K562 (cell line): ENCODE results near the gene ARL5C. TPM values are rescaled to one million over a fixed set of nuclear protein-coding genes. Genes with fewer than 3 reads are reported as not detected.

Experiments
- ATAC-seq: fragments of 200-7000 bp; cut with Tn5 transposase; 3 replicates; pipeline ENCODE4 v1.9.1; 2020; ENCODE audit warnings: moderate library complexity
- BruUV-seq: library from RNA; stranded (reverse); fragments of 400-500 nt; replicated peaks from 2 replicates; lab custom pipeline; 2021; lab: Mats Ljungman, UMichigan
- CTCF ChIA-PET: fragments of 300-600 bp; formaldehyde crosslinking; extraction: SDS; loops from one replicate; lab custom pipeline; 2021; ENCODE audit warnings: low intra/inter-chr PET ratio; lab: Yijun Ruan, JAX
- POLR2A ChIA-PET: fragments of 300-600, 350-650 bp; sonication (Branson Sonifier 250); formaldehyde crosslinking; extraction: SDS; loops from one replicate; lab custom pipeline; 2021; ENCODE audit warnings: antibody characterized with exemption, inconsistent platforms; lab: Yijun Ruan, JAX
- DNase-seq, 4 experiments: peaks; one replicate each; pipeline versions ENCODE4 v3.0.0 to v3.0.0-alpha.2; 2011 to 2018; ENCODE audit warnings: low spot score in 3 of 4, mixed read lengths in 3 of 4; ENCODE audit errors: extremely low read depth in 1 of 4
- FAIRE-seq: peaks from 2 replicates; lab custom pipeline; 2011; peaks lifted over from hg19 to GRCh38; lab: Jason Lieb, UNC
- H2AFZ ChIP-seq: 2 replicates; pipeline ENCODE4 v1.6.0; 2011; ENCODE audit warnings: low read depth, low read length, control low read depth, inconsistent platforms
- H3K27ac ChIP-seq: fragments of 200-600 bp; 3 replicates; pipeline ENCODE4 v1.8.0; 2011; ENCODE audit warnings: low read depth, mild to moderate bottlenecking, control low read depth, inconsistent platforms, low read length, moderate library complexity, mixed read lengths; ENCODE audit errors: extremely low read depth
- H3K27me3 ChIP-seq, 2 experiments: fragments of 300-600 bp in 1 of 2; 2 replicates in 1 of 2; 3 replicates in 1 of 2; pipeline versions ENCODE4 v1.6.0 to v1.8.0; 2011; ENCODE audit warnings: inconsistent platforms in 2 of 2, low read length in 2 of 2, mild to moderate bottlenecking in 1 of 2, mixed read lengths in 1 of 2, moderate library complexity in 1 of 2; ENCODE audit not compliant: control insufficient read depth in 2 of 2, insufficient read depth in 2 of 2
- H3K36me3 ChIP-seq: fragments of 300-600 bp; 3 replicates; pipeline ENCODE4 v1.8.0; 2011; ENCODE audit warnings: mild to moderate bottlenecking, low read length, inconsistent platforms; ENCODE audit not compliant: control insufficient read depth, insufficient read depth
- H3K4me1 ChIP-seq, 2 experiments: fragments of 200-600 bp in 1 of 2; replicated peaks in 1 of 2; 2 replicates in 1 of 2; 3 replicates in 1 of 2; pipeline versions ENCODE4 v1.5.1 to v1.8.0; 2011; ENCODE audit warnings: inconsistent platforms in 2 of 2, low read length in 2 of 2, mild to moderate bottlenecking in 1 of 2, mixed read lengths in 1 of 2, moderate library complexity in 1 of 2; ENCODE audit not compliant: control insufficient read depth in 2 of 2, insufficient read depth in 2 of 2
- H3K4me2 ChIP-seq: 2 replicates; pipeline ENCODE4 v1.6.1; 2011; ENCODE audit warnings: low read length, control low read depth, inconsistent platforms, mixed read lengths; ENCODE audit not compliant: insufficient read depth
- H3K4me3 ChIP-seq: fragments of 200-600 bp; sonication (generic), shearing (Covaris generic); 2 replicates; pipeline ENCODE4 v1.5.1; 2016; ENCODE audit warnings: control low read depth, inconsistent platforms
- H3K79me2 ChIP-seq: fragments of 200-600 bp; 3 replicates; pipeline ENCODE4 v1.8.0; 2011; ENCODE audit warnings: low read length, inconsistent platforms; ENCODE audit not compliant: control insufficient read depth, insufficient read depth
- H3K9ac ChIP-seq, 2 experiments: 2 replicates each; pipeline versions ENCODE4 v1.6.0 to v1.6.1; 2011; ENCODE audit warnings: low read depth in 2 of 2, low read length in 2 of 2, control low read depth in 1 of 2, inconsistent platforms in 1 of 2, mild to moderate bottlenecking in 1 of 2, mixed read lengths in 1 of 2; ENCODE audit not compliant: insufficient read depth in 1 of 2
- H3K9me1 ChIP-seq: one replicate; pipeline ENCODE4 v1.6.0; 2011; ENCODE audit warnings: inconsistent platforms, mild to moderate bottlenecking, low read length, moderate library complexity; ENCODE audit not compliant: control insufficient read depth, insufficient read depth
- H3K9me3 ChIP-seq: replicated peaks from 2 replicates; pipeline ENCODE4 v1.5.1; 2011; ENCODE audit warnings: low read depth, low read length, inconsistent platforms; ENCODE audit not compliant: control insufficient read depth, insufficient read depth
- H4K20me1 ChIP-seq: replicated peaks from 2 replicates; pipeline ENCODE4 v1.6.1; 2011; ENCODE audit warnings: low read length, inconsistent platforms, mixed read lengths; ENCODE audit not compliant: control insufficient read depth, insufficient read depth
- BRD4 ChIP-seq: fragments of 200-600 bp; sonication (generic); IDR thresholded peaks from 2 replicates; pipeline ENCODE4 v1.6.1; 2017; ENCODE audit warnings: inconsistent platforms
- IRF2 ChIP-seq: sonication (generic); formaldehyde crosslinking; IDR thresholded peaks from 2 replicates; pipeline ENCODE4 v1.8.1; 2022; ENCODE audit warnings: mild to moderate bottlenecking, missing genetic modification reagents
- NBN ChIP-seq: fragments of 450-650 bp; IDR thresholded peaks from 2 replicates; pipeline ENCODE4 v1.6.1; 2016; ENCODE audit warnings: low read depth, mild to moderate bottlenecking
- PCBP2 ChIP-seq: fragments of 200-400 bp; formaldehyde crosslinking; IDR thresholded peaks from 2 replicates; pipeline ENCODE4 v1.6.1; 2018; ENCODE audit warnings: low read length, low read depth, mild to moderate bottlenecking, moderate library complexity; ENCODE audit not compliant: poor library complexity, severe bottlenecking
- SMARCE1 ChIP-seq: fragments of 450-650 bp; IDR thresholded peaks from 2 replicates; pipeline ENCODE4 v1.7.1; 2016; ENCODE audit warnings: mild to moderate bottlenecking
- XRCC4 ChIP-seq: IDR thresholded peaks from one replicate; pipeline ENCODE4 v1.6.1; 2011; ENCODE audit not compliant: insufficient read depth, insufficient read length; ENCODE audit errors: extremely low read depth
- WGBS: fragments of 100-300 bp; shearing (Covaris generic); methylation state at CpG from one replicate; pipeline ENCODE4 v1.1.6; 2016; ENCODE audit warnings: low coverage, mixed read lengths; ENCODE audit not compliant: insufficient coverage; ENCODE audit errors: missing lambda C conversion rate; 5-methylcytosine and 5-hydroxymethylcytosine counted together
- in situ Hi-C: fragments of 300-500 bp; cut with MboI; formaldehyde crosslinking; loops from 4 replicates; pipeline ENCODE4 v1.15.0; 2018; ENCODE audit warnings: inconsistent platforms, mixed read lengths
- intact Hi-C: fragments of 100-400 bp; cut with micrococcal nuclease; formaldehyde crosslinking; loops from 2 replicates; pipeline ENCODE4 v1.14.2; 2022
- polyA plus RNA-seq, 8 experiments: library from polyadenylated mRNA; depleted of rRNA in 4 of 8; stranded (reverse) in 5 of 8; unstranded in 3 of 8; fragments of >200 nt; fragmentation: Nextera tagmentation in 2 of 8; fragmentation: Illumina TruSeq in 1 of 8; extraction: Ambion mirVana in 2 of 8; extraction: Trizol in 1 of 8; gene quantifications; 2 replicates each; pipeline versions ENCODE4 v1.2.1 to v1.2.3, GENCODE V29; 2011 to 2014; ENCODE audit warnings: inconsistent platforms in 1 of 8, missing spikeins in 1 of 8
- total RNA-seq, 7 experiments: library from RNA; depleted of rRNA in 6 of 7; stranded (reverse); fragments of >200 nt in 6 of 7; fragmentation: Illumina TruSeq in 2 of 7; extraction: Trizol in 2 of 7; gene quantifications; 2 replicates each; pipeline versions ENCODE4 v1.2.1 to v1.2.3, GENCODE V29; 2011 to 2021; ENCODE audit warnings: low replicate concordance in 1 of 7

Gene ARL5C
- total and polyA plus RNA-seq, 9 of the 15 experiments (the other 6 are each of a cell fraction or from before 2014, with no cell fraction given) = not detected

DNA sequence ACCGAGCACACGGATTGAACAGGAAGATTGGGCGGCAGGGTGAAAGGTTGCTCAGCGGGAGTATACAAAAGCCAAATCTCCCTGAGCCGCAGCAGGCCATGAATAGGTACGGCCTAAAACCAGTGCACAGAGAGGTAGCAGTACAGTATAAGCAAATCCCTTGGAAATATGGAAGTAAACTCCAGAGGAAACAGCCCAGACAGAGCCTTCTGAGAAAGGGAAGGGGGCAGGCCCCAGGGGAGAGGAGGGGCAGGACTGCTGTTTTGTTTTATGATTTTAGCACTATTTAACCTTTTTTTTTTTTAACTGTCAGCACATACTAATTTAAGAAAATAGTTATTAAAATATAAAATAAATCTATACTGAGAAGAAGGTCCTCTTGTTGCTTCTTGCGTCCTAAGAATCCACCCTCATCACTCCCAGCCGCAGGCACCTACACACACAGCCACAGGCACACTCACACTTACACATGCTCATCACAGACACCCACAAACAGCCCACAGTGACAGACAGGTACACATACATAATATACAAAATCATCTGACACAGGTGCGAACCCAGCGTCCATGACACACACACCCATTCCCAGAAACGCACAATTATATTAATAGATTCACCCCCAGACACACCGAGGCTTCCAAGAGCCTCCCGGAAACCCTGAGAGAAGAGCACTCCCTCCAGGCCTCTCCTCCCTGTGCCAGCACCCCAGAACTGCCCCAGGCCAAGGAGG is 27.4 kb downstream of the ARL5C start:
- Histone ChIP-seq H3K79me2 (no peaks in the 10 kb centered on the region), H3K27ac (no peak overlapping the region), H3K4me1 (peaks cover 0 to 5% of the 10 kb centered on the region in 2 experiments; a peak in 1 of 5 replicates), H3K9me3 (no peaks in the 10 kb centered on the region), H4K20me1 (no peaks in the 10 kb centered on the region), H3K36me3 (no peaks in the 10 kb centered on the region), H3K4me3 (no peak overlapping the region), H3K4me2 (no peak overlapping the region), H2AFZ (no peak overlapping the region), H3K9ac (no peak overlapping the region), H3K27me3 (peaks cover 10 to 44% of the 10 kb centered on the region in 2 experiments; a peak in 3 of 5 replicates), H3K9me1 (no peaks in the 10 kb centered on the region)
- FAIRE-seq (no peak), DNase-seq (no peak), ATAC-seq (no peak)
- POLR2A ChIA-PET = no interaction called here
- WGBS = 21% methylated on average over 13 of the region's 13 CpGs
- BruUV-seq = no TSS peak
- in situ Hi-C loops = no loop called here
- TF ChIP-seq SMARCE1 = no peak
- TF ChIP-seq BRD4 = no peak
- TF ChIP-seq IRF2 (CRISPR knock-in tag) = no peak
- no peak for TF ChIP-seq NBN
- TF ChIP-seq PCBP2 = no peak
- TF ChIP-seq XRCC4 = no peak
- intact Hi-C loops = no loop called here
- CTCF ChIA-PET = no interaction called here
